KOPT-K1 (cell line): ENCODE measurements around the gene BRAT1.

Experiments used
- H3K27ac ChIP-seq: fragments of 200-600 bp; sonication (generic); 2 replicates; pipeline ENCODE4 v1.5.1; 2016; ENCODE audit warnings: antibody characterized with exemption, mild to moderate bottlenecking, low read depth, low read length; ENCODE audit not compliant: poor library complexity, severe bottlenecking
- H3K36me3 ChIP-seq: fragments of 200-600 bp; sonication (generic); 2 replicates; pipeline ENCODE4 v1.5.1; 2017; ENCODE audit warnings: antibody characterized with exemption, mild to moderate bottlenecking, low read length, moderate library complexity; ENCODE audit not compliant: insufficient read depth
- H3K9me3 ChIP-seq: fragments of 200-600 bp; sonication (generic); 2 replicates; pipeline ENCODE4 v1.5.1; 2017; ENCODE audit warnings: antibody characterized with exemption, low read length, mild to moderate bottlenecking; ENCODE audit not compliant: insufficient read depth, poor library complexity, severe bottlenecking

Gene BRAT1

DNA sequence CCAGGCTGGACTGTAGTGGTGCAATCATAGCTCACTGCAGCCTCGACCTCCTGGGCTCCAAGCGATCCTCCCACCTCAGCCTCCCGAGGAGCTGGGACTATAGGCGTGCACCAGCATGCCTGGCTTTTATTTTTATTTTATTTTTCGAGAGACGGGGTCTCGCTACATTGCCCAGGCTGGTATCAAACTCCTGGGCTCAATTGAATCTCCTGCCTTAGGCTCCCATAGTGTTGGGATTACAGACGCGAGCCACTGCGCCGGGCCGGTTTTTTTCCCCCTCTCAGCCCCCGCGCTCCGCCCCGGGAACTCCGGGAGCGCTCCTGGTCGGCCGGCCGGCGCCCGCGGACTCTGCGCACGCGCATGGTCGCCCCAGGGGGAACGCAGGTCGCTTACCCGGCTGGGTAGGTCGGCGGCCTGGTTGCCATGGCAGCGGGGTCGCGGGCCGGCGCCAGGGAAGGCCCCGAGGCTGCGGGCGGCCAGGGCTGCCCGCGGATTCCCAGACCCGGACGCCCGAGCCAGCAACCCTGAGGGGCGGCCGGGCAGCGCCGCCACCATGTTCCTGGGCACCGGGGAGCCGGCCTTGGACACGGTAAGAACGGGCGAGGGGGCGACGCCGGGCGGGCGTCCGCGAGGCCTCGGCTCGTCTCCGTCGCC, 3.4 kb upstream of the BRAT1 start, which contains the start of gene IQCE:
IQCE (plus strand) TSS at position 351 of the 654 bp plus-strand sequence; CDS start at position 554, 203 bp downstream.
- peaks cover 3% of the 10 kb centered on the region for H3K36me3 ChIP-seq
- no peaks in the 10 kb centered on the region for H3K9me3 ChIP-seq
- peak within 1 kb of the TSS; percentile 48 for H3K27ac ChIP-seq

DNA sequence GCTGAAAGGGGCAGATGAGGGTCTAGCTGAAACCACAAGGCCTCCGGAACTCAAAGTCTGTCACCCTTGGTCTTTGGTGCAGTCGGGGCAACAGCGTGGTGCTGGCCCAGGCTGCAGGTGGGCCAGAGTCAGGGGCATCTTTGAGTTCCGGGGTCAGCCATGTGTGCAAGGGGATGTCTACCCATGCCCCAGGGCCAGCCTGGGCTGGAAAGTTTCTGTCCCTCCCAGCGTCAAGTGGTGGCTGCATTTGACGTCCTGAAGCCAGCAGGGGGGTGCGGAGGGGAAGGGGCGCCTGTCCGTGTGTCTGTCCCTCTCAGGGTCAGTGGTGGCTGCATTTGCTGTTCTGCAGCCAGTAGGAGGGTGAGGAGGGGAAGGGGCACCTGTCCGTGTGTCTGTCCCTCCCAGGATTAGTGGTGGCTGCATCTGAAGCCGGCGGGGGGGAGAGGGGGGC, 638 bp downstream of the BRAT1 start:
- H3K36me3 ChIP-seq: peaks cover 36% of the 10 kb centered on the region
- no peaks in the 10 kb centered on the region for H3K9me3 ChIP-seq
- H3K27ac ChIP-seq: peak overlapping the region; percentile 99

DNA sequence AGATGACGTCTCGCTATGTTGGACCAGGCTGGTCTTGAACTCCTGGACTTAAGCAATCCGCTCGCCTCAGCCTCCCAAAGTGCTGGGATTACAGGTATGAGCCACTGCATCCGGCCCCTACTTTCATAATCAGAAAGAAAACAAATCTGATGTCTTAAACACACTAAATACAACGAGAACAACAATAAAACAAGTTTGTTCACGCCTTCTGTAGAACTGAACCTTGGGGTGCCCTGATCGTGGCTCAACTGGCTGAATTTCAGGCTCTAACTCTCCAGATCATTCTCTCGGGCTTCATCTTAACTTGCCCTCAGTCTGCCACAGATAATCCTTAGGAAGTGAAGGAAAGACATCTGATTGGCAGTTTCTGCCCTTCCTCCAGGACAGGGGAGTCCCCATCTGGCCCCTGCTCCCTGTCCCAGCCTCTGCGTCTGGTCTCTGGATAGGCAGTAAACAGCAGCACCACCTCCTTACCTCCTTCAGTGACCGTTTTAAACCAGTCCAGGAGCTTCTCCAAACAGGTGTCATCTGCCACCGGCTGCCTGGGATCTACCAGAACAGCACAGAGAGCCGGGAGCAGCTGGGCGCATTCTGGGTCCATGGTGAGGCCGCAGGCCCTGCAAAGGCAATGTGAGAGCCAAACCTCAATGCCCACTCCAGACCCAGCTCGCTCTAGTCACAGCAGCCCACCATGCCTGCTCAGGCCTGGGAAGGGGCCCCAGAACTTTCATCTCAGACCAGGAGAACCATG, 1.3 kb downstream of the BRAT1 start:
- no peaks in the 10 kb centered on the region for H3K9me3 ChIP-seq
- H3K27ac ChIP-seq: peak overlapping the region; percentile 99
- H3K36me3 ChIP-seq: peaks cover 42% of the 10 kb centered on the region

DNA sequence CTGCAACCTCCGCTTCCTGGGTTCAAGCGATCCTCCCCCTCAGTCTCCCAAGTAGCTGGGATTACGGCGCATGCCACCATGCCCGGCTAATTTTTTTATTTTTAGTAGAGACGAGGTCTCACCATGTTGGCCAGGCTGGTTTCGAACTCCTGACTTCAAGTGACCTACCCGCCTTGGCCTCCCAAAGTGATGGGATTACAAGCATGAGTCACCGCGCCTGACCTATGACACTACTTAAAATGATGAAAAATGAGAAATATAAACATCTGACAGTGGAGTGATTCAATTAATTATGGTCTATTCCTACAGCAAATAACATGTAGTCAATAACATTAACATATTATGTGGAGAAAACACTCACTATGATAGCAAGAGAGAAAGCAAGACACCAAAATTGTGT, 2.2 kb downstream of the BRAT1 start:
- peaks cover 50% of the 10 kb centered on the region for H3K36me3 ChIP-seq
- H3K27ac ChIP-seq: no peak overlapping the region
- H3K9me3 ChIP-seq: no peaks in the 10 kb centered on the region

DNA sequence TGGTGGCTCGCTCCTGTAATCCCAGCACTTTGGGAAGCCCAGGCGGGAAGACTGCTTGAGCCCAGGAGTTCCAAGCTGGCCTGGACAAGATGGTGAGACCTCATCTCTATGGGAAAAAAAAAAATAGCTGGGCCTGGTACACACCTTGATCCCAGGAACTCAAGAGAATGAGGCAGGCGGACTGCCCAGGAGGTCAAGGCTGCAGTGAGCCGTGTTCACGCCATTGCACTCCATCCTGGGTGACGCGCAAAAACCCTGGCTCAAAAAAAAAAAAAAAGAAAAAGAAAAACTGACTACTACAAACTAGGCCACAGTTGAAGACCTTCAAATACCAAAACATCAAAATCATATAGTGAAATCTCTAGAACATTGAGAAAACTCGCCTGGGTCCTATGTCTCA, 3.9 kb downstream of the BRAT1 start:
- H3K36me3 ChIP-seq: peaks cover 66% of the 10 kb centered on the region
- H3K27ac ChIP-seq: no peak overlapping the region
- H3K9me3 ChIP-seq: no peaks in the 10 kb centered on the region

DNA sequence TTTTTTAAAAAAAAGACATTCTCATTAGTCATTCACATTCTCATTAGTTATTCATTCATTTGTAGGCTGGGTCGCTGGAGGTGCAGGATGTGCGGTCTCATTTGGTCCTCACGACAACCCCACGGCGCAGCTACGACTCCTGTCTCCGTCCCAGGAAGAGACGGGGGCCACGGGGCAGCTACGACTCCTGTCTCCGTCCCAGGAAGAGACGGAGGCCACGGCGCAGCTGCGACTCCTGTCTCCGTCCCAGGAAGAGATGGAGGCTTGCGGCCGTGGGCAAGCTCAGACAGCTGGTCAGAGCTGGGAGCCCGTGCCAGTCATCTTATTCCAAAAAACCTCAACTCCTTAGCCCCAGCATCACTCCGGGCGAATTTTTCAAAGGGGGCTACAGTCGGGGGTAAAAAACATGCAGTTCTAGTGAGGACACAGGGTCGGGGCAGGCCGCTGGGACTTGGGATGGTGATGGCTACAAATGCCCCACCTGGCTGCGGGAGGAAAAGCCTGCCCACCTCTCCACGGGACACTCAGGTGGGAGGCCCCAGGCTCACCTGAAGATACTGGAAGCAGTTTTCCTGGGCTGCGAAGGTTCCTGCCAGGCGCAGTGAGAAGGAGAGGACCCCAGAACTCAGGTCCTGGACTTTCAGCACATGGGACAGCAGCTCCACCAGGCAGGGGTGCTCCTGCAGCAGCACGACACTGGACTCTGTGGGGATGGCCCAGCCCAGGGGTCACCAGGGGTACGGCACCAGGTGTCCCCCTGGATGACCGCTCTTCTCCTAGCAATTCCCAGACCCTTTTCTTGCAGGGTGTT, 8.3 kb downstream of the BRAT1 start:
- Histone ChIP-seq H3K27ac (no peak overlapping the region), H3K9me3 (no peaks in the 10 kb centered on the region), H3K36me3 (peaks cover 93% of the 10 kb centered on the region)

DNA sequence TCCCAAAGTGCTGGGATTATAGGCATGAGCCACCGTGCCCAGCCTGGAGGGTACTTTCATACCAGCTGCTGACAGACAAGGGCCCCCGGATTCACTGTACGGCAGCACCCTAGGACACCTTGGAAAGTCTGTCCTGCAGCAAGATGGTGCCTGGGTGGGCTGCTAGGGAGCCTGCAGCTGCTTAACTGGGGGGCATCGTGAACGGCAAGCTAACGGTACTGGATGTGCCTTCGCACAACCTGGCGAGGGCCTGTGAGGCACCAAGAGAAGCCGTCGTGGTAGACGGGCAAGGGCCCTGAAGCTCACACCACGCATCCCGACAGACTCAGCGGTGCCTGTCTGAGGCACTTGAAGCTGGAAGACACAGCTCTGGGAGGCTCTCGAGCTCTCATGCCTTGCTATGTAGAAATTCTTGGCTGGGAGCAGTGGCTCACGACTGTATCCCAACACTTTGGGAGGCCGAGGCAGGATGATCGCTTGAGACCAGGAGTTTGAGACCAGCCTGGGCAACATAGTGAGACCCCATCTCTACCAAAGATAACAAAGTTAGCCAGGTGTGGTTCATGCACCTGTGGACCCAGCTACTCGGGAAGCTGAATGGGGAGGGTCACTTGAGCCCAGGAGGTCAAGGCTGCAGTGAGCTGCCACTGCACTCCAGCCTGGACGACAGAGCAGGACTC, 9.4 kb downstream of the BRAT1 start:
- H3K36me3 ChIP-seq: peaks cover 94% of the 10 kb centered on the region
- H3K27ac ChIP-seq: no peak overlapping the region
- no peaks in the 10 kb centered on the region for H3K9me3 ChIP-seq

DNA sequence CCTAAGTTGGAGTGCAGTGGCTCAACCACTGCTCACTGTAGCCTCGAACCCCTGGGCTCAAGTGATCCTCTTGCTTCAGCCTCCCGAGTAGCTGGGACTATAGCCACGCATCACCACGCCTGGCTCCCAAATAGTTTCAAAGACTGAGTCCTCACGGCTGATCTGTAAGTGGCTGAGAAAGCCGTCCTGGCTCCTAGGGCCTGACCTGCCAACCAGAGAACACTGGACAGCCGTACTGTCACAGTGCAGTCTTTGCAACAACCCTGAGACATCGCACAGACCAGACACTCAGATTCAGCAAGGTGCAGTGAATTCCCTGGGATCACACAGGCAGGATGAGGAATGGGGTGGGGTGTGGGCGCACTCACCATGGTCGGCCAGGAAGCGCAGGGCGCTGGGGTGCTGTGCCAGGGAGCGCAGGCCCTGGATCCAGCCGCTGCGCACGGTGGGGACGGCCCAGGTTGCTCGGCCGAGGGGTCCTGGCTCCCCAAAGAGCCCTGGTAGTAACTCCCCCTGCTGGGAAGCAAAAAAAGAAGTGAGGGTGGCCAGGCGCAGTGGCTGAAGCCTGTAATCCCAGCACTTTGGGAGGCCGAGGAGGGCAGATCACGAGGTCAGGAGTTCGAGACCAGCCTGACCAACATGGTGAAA, 10.7 kb downstream of the BRAT1 start:
- Histone ChIP-seq H3K27ac (no peak overlapping the region), H3K9me3 (no peaks in the 10 kb centered on the region), H3K36me3 (peaks cover 96% of the 10 kb centered on the region)

DNA sequence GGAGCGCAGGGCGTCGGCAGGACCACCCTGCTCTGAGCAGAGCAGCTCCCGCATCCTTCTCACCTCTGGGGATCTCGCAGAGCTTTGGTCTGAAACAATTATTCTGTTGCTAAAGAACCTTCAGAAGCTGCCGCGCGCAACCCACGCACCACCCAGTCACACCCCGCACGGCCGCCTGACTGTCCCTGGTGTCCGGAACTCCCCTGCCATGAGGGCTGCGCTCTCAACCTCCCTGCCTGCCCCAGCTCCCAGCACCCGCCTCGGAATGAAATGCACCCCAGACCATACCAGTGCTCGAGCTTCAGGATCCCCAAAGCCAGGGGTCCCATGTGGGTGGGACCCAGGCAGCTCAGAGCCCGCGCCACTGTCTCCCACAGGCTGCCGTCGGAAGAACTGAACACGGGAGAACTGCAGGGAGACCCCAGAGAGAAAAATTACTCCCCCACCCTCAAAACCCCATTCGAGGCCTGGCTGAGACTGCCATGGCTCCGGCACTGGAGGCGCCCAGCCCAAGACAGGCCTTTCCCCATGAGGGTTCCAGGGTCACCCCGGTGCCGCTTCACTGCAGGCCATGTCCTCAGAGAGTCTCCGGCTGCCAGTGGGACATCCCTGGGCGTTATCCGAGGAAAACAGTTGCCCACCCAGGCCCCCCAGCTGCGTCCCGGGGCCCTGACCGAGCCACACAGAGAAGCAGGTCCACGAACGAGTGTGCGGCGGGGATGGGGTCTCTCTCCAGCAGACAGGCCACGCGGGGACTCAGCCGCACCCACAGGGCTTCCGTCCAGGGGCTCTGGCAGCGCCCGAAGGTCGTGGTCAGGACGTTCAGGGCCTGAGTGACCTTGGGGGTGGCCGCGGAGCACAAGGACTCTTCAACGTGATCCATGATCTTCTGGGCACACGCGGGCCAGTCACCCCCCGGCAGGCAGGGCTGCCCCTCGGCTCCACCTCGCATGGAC, 12.1 kb downstream of the BRAT1 start:
- H3K27ac ChIP-seq: no peak overlapping the region
- H3K36me3 ChIP-seq: peaks cover 97% of the 10 kb centered on the region
- no peaks in the 10 kb centered on the region for H3K9me3 ChIP-seq

DNA sequence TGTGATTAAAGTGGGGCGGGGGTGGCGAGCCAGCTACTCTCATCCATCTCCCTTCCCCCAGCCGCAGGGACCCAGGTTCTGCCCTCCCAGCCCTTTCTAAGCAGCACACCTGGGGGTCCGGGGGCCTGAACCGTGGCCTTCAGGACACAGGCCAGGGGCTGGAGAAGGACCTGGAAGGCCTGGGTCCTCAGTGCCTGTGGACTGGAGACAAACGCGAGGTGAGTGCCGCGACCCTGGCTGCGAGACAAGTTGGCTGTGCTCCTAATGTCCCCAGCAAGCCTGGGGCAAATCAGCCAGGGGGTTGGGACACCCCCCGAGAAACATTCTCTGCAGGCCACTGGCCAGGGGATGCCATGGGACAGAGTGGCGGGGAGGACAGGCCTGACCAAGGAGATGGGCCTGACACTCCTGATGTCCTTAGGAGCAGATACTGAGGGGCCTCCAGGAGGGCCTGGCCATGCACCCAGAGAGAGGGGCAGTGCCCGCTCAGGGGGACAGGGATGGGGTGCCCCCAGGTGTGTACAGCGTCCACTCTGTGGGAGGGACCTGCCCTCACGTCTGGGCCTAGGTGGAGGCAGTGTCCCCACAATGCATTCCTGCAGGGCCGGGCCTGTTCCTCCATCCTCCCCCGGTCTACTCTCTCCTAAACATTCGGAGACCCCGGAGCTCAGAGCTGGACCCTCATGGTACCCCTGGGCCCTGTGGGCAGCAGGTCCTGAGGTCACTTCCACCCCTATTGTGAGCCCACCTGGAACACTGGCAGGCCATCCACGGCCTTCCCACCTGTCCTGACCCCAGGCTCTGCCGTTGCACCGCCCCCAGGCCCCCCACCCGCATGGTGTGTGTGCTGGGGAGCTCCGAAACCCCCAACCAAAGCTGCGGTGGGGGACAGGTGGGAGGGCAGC, 13.1 kb downstream of the BRAT1 start:
- Histone ChIP-seq H3K36me3 (peaks cover 95% of the 10 kb centered on the region), H3K27ac (no peak overlapping the region), H3K9me3 (no peaks in the 10 kb centered on the region)

DNA sequence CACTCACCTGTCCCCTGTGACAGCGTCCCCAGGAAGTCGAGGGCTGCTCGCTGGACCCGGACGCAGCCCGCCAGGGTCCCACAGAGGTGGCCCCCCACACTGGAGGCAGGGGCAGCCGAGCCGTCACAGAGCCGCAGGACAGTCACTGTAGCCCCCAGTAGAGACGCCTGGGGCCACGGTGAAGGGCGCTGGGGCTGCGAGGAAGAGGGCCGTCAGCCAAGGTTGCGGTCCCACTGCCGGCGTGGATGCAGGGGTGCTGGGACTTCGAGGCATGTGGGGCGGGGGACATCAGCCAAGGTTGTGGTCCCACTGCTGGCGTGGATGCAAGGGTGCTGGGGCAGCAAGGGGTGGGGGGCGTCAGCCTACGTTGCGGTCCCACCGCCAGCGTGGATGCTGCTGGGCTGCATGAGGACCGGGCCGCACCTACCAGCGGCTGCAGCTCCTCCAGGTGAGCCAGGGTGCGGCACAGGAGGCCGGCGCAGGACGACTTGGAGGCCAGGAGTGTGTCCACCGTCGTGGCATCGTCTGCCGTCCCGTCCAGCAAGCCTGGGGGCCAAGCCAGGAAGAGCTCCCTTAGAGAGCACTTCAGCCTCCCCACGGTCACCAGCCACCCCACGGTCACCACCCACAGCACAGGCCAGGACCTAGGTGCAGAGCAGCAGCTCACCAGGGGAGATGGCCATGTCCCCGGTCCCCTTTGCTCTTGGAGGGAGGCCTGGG, 13.9 kb downstream of the BRAT1 start:
- H3K9me3 ChIP-seq: no peaks in the 10 kb centered on the region
- H3K27ac ChIP-seq: no peak overlapping the region
- H3K36me3 ChIP-seq: peaks cover 88% of the 10 kb centered on the region

DNA sequence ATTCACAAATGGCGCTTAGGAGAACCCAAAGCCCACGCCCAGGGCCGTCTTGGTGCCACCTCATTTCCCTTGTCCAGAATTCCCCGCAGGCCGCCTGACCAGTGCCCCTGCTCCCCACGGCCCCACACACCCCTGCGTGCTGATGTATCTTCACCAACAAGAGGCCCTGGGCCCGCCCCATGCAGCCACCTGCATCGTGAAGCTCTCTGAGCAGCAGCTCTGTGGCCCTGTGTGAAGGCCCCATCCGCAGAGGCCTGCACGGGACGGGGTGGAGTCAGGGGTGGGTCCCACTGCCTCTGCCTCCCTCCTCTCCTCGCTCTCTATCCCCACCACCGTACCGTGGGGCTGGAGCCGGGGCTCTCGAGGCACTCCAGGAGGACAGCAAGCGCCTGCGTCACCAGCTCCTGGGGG, 14.7 kb downstream of the BRAT1 start:
- H3K27ac ChIP-seq: no peak overlapping the region
- peaks cover 80% of the 10 kb centered on the region for H3K36me3 ChIP-seq
- H3K9me3 ChIP-seq: no peaks in the 10 kb centered on the region
